ENCODE results near the gene THEMIS.

DNA sequence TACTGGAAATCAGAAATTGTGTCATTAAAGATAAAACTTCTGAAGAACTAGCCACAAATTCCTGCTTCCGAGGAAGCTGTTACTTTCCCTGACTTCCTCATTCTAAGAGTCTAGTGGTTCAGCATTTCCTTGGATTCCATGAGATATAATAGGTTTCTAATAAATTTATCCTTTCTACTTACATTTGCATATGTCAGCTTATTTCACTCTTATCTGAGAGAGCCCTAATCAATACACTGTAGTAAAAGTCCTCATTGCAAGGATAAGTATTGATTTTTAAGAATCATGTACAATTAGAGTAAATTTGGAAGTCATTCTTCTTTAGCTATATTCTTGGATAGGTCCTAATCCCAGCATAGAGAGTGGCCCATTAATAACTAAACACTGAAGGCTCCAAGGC lies 16.9 kb upstream of the THEMIS start:
- TF ChIP-seq EZH2 (IDR thresholded peaks at IDR 0.05) (no peak), POLR2AphosphoS5 (IDR thresholded peaks at IDR 0.05; ENCODE audit: borderline replicate concordance, low read depth, low read length) (no peak), FOXP2 (optimal IDR thresholded peaks at IDR 0.05; ENCODE audit: control extremely low read depth, extremely low read length, insufficient read depth) (no peak)
